Activated effector memory CD4-positive, alpha-beta T cell treated with anti-CD3 and anti-CD28 coated beads, Interleukin-2, amount 50 U/mL, for 16 hours (primary cell): ENCODE results near the gene KANK2.
A peak's percentile ranks its signal among the peaks of the same experiment; 100 is the strongest.

Source experiments
- DNase-seq: peaks from one replicate; pipeline ENCODE4 v3.0.0-alpha.2; 2020

The KANK2 gene

DNA sequence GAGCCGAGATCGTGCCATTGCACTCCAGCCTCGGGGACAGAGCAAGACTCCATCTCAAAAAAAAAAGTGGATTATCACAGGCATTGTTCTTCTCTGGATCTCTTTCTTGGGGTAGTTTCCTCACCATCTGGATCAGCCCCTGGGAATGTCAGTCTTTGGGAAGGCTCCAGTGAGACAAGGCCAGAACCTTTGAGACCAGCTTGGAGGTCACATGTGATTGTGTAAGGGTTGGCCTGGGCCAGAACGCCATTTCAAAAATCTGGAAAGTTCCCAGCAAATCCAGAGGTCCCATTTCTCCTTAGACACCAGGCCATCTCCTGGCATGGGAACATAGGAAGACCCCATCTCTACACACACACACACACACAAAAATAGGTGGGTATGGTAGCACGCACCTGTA is 27.8 kb upstream of the KANK2 start:
- DNase-seq: no peak

- DNase-seq: no peak
These were observed 27.1 kb upstream of the KANK2 start for GRCh38 chr19:11224429-11224828.

GRCh38 chr19:11223200-11223599 is 25.9 kb upstream of the KANK2 start:
- no peak for DNase-seq

DNA sequence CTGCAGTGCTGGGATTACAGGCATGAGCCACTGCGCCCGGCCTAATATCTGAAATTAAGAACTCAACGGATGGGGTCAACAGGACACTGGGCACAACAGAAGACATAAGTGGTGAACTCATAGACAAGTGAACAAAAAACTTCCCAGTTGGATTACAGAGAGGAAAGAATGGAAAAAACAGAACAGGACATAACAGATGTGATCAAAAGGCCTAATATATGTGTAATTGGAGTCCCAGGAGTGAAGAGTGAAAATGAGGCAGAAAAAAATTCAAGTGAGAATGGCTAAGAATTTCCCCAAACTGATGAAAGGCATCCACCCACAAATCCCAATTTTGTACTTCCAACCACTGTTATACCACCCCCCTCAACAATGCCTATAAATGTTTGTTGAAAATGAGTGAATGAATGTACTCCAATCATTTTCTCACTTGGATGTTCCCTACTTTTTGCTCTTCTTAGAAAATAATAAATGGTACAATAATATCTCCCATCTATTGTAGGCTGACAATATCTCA is 23.8 kb upstream of the KANK2 start:
- DNase-seq: no peak

GRCh38 chr19:11214387-11214786 is 17.0 kb upstream of the KANK2 start:
- no peak for DNase-seq

GRCh38 chr19:11210656-11210928 is 13.2 kb upstream of the KANK2 start:
- DNase-seq: no peak

DNA sequence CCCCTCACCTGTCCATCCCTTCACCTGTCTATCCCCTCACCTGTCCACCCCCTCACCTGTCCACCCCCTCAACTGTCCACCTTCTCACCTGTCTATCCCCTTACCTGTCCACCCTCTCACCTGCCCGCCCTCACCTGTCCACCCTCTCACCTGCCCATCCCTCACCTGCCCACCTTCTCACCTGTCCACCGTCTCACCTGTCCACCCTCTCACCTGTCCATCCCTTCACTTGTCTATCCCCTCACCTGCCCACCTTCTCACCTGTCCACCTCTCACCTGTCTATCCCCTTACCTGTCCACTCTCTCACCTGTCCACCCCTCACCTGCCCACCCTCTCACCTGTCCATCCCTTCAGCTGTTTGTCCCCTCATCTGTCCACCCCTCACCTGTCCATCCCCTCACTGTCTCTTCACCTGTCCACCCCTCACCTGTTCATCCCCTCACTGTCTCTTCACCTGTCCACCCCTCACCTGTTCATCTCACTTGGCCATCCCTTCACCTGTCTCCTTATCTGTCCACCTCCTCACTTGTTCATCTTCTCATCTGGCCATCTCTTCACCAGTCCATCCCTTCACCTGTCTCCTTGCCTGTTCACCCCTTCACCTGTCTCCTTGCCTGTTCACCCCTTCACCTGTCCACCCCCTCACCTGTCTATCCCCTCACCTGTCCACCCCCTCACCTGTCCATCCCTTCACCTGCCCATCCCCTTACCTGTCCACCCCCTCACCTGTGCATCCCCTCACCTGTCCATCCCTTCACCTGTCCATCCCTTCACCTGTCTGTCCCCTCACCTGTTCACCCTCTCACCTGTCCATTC is 12.7 kb upstream of the KANK2 start:
- no peak for DNase-seq

- no peak for DNase-seq
These were observed 11.5 kb upstream of the KANK2 start for GRCh38 chr19:11208561-11209471.

DNA sequence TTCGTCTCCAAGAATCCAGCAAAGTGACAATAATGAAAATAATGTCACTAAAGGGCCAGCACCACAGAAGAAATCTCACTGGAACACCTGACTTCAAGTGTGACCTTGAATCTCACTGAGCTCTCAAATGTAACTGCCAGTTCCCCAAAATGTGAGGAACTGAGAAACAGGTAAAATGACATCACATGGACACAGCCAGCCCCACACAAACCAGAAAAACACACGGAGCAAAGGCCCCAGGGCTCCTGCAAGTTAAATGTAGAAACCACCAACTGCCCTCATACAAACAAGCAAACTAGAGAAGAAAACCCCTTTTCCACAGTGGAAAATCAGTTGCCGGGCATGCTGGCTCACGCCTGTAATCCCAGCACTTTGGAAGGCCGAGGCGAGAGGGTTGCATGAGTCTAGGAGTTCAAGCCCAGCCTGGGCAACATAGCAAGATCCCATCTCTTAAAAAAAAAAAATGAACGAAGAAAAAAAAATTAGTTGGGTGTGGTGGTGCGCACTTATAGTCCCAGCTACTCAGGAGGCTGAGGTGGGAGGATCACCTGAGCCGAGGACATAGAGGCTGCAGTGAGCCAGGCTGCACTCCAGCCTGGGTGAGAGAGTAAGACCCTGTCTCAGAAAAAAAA is 8.7 kb upstream of the KANK2 start:
- DNase-seq: no peak

- no peak for DNase-seq
These were observed 7.6 kb upstream of the KANK2 start for GRCh38 chr19:11204943-11205349.

GRCh38 chr19:11204076-11204602 is 6.8 kb upstream of the KANK2 start:
- no peak for DNase-seq

DNA sequence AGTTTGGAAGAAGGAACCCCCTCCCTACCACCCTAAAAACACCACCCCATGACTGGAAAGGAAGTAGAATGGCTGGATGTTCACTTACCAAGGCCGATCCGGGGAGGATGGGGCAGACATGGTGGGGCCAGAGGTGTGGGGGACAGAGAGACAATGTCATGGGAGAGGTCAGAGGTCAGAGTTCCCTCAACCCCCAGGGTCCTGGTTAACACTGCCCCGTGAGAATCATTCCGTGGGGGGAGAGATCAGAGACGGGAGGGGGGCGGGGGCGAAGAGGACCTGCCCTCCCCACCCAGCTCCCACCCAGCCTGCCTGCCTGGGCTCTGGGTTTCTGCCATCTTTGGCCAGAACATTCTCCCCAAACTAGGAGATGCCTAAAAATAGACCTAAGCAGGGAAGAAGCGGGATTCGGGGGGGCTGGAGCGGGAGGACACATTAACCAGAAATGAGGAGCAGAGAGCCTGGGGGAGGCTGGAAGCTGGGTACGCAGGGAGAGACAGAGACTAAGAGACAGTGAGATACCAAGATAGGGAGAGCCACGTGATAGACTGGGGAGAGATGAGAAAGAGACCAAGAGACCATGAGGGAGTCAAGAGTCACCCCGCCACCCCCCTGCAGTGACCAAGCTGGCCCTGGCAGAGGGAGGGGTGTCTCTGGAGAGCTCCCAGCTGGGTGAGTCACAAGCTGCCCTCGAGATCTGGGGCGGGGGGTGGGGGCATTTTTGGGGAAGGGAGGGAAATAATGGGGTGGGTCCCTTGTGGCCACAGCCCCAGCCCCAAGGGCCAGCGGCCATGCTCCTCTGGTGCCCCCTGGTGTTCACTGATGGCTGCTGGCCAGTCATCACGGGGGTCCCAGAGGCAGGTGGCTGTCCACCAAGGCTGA is 6.1 kb upstream of the KANK2 start:
- peak; percentile 78 for DNase-seq

DNA sequence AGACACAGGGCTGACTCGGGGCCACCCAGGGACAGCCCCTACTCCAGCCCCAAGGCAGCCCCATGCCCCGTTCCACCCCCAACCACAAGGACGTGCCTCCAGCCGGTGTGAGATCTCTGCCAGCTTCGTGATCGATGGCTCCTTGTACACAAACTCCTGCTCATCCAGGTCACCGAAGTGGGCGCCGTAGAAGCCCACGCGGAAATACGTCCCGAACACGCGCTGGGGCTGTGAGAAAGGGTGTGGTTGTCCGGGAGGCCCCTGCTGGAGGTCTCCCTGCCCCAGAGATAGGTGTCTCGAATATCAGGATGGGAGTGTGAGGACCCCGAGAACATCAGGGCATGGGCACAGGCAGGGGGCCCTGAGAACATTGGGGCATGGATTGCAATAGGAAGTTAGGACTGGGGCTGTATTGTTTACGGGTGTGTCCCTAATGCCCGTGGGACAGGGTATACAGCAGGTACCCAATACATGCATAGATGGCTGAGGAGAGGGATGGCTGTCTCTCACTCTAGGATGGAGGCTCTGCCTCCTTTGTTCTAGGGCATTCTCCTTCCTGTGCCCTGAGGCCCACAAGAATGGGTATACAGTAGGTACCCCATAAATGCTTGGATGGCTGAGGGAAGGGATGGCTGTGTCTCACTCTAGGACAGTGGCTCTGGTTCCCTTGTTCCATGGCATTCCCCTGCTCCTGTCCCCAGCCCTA is 5.3 kb upstream of the KANK2 start:
- no peak for DNase-seq

- DNase-seq: no peak
These were observed 4.4 kb upstream of the KANK2 start for GRCh38 chr19:11201791-11202190.

DNA sequence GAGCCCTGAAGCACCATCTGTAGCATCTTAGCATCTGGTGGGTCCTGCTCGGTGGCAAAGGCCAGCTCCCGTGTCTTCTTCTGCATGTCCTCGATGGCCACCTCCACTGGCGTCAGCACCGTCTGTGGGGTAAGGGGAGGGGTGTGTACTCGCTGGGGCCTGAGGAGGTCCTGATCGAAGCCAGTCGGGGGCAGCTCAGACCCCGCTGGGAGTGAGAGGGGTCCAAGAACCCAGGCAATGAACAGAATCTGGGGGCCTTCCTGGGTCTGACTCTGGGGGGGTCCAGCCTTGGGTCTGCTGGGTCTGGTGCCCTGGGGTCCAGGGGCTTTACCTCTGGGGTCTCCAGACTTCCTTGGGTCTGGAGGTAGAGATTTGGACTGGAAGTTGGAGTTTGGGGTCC is 3.6 kb upstream of the KANK2 start:
- DNase-seq: no peak

DNA sequence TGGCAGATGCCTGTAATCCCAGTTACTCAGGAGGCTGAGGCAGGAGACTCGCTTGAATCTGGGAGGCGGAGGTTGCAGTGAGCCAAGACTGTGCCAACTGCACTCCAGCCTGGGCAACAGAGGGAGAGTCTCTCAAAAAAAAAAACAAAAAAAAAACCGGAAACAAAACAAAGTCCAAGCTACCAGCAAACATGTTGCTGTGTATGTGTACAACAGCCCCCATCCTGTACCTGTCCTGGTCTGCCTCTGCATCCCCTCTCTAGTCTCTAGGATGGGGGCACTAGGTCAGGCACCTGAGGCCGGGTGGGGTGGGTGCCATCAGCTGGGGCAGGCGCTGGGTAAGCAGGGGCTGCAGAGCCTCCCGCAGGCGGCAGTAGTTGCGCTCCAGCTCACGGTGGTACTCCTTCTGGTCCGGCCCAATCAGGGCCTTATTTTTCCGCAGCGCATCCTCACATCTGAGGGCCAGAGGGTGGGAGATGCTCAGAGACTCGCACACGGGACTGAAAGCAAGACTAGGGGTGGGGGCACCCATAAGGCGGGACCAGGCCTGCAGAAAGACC is 2.8 kb upstream of the KANK2 start:
- no peak for DNase-seq

GRCh38 chr19:11199517-11199916 is 2.2 kb upstream of the KANK2 start:
- DNase-seq: no peak

DNA sequence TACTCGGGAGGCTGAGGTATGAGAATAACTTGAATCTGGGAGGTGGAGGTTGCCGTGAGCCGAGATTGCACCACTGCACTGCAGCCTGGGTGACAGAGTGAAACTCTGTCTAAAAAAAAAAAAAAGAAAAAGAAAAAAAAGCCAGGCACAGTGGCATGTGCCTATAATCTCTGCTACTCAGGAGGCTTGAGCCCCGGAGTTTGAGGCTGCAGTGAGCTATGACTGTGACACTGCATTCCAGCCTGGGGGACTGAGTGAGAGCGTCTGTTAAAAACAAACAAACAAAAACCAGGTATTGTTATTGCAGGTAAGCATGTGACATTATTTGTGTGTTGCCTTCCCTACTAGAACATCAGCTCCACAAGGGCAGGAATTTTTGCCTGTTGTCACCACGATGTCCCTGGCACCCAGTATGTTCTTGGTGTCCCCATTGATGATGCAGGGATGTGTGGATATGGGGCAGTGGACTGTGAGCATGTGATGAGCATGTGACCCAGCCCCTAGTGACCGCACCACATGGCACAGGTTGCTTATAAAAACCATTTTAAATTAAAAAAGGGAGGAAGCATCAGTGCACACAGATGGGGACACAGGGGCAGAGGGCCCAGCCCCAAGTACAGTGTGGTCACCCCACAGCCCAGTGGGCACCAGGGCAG is 1.6 kb upstream of the KANK2 start:
- DNase-seq: no peak

GRCh38 chr19:11198175-11198534 is 810 bp upstream of the KANK2 start:
- DNase-seq: no peak

GRCh38 chr19:11196406-11197287 is 698 bp downstream of the KANK2 start:
- no peak for DNase-seq
